GDM1 (cell line): ENCODE measurements around the gene MOGAT1.
"Not testable (repeated sequence)": the region's sequence is repeated elsewhere in the genome, so short reads cannot be mapped to it uniquely, and the experiment has no call there.

Source experiments
- DNase-seq: peaks from one replicate; lab custom pipeline; 2025; lab: John Stamatoyannopoulos, UW

MOGAT1 gene

GRCh38 chr2:222670191-222671038 lies 1.0 kb upstream of the MOGAT1 start:
- no peak for DNase-seq

GRCh38 chr2:222672068-222672401 lies 577 bp downstream of the MOGAT1 start:
- DNase-seq, result no peak

GRCh38 chr2:222673273-222673672 lies 1.8 kb downstream of the MOGAT1 start:
- DNase-seq, result no peak

- no peak for DNase-seq
These were observed 2.4 kb downstream of the MOGAT1 start for GRCh38 chr2:222673883-222674282.

- DNase-seq, result no peak
These were observed 6.5 kb downstream of the MOGAT1 start for GRCh38 chr2:222677981-222678380.

GRCh38 chr2:222683805-222684204 lies 12.3 kb downstream of the MOGAT1 start:
- no peak for DNase-seq

- DNase-seq, result no peak
These were observed 14.8 kb downstream of the MOGAT1 start for GRCh38 chr2:222686086-222686750.

GRCh38 chr2:222688917-222689316 lies 17.5 kb downstream of the MOGAT1 start:
- no peak for DNase-seq

- DNase-seq, result no peak
These were observed 17.9 kb downstream of the MOGAT1 start for GRCh38 chr2:222689322-222689721.

- DNase-seq, result peak; percentile 60
These were observed 19.2 kb downstream of the MOGAT1 start for GRCh38 chr2:222690564-222691200.

GRCh38 chr2:222693413-222693812 lies 22.0 kb downstream of the MOGAT1 start:
- not testable (repeated sequence) for DNase-seq

GRCh38 chr2:222693837-222694236 lies 22.4 kb downstream of the MOGAT1 start:
- DNase-seq, result no peak

- DNase-seq, result no peak
These were observed 26.8 kb downstream of the MOGAT1 start for GRCh38 chr2:222698276-222698675.

GRCh38 chr2:222701233-222701632 lies 29.8 kb downstream of the MOGAT1 start:
- no peak for DNase-seq

GRCh38 chr2:222701721-222702131 lies 30.3 kb downstream of the MOGAT1 start:
- no peak for DNase-seq

GRCh38 chr2:222703091-222703490 lies 31.6 kb downstream of the MOGAT1 start:
- DNase-seq, result no peak

GRCh38 chr2:222703886-222704285 lies 32.4 kb downstream of the MOGAT1 start:
- no peak for DNase-seq

- no peak for DNase-seq
These were observed 35.2 kb downstream of the MOGAT1 start for GRCh38 chr2:222706616-222707015.

GRCh38 chr2:222707102-222707688 lies 35.7 kb downstream of the MOGAT1 start:
- no peak for DNase-seq

- DNase-seq, result no peak
These were observed 36.3 kb downstream of the MOGAT1 start for GRCh38 chr2:222707689-222708273.

- no peak for DNase-seq
These were observed 36.8 kb downstream of the MOGAT1 start for GRCh38 chr2:222708274-222708710.

GRCh38 chr2:222709191-222709891 lies 37.9 kb downstream of the MOGAT1 start:
- no peak for DNase-seq
